OCI-LY7 (cell line): ENCODE results near the gene LRRC52. TPM values are rescaled to one million over a fixed set of nuclear protein-coding genes. Genes with fewer than 3 reads are reported as not detected.
"Not testable (repeated sequence)": the region's sequence is repeated elsewhere in the genome, so short reads cannot be mapped to it uniquely, and the experiment has no call there.

ENCODE experiments used
- BruUV-seq: library from RNA; stranded (reverse); fragments of 400-500 nt; replicated peaks from 2 replicates; lab custom pipeline; 2021; lab: Mats Ljungman, UMichigan
- CTCF ChIA-PET: fragments of 300-600 bp; sonication (Branson Sonifier 250); formaldehyde crosslinking; loops from one replicate; lab custom pipeline; 2022; ENCODE audit warnings: antibody characterized with exemption; ENCODE audit not compliant: unreplicated experiment; lab: Charles Lee
- POLR2A ChIA-PET: fragments of 300-600 bp; sonication (Branson Sonifier 250); formaldehyde crosslinking; loops from one replicate; lab custom pipeline; 2022; ENCODE audit warnings: antibody characterized with exemption; lab: Charles Lee
- DNase-seq: peaks from one replicate; pipeline ENCODE4 v3.0.0-alpha.2; 2015; ENCODE audit warnings: low spot score
- H2AFZ ChIP-seq: fragments of 200-600 bp; sonication (generic), shearing (Covaris generic); 2 replicates; pipeline ENCODE4 v1.6.1; 2014; ENCODE audit warnings: mild to moderate bottlenecking, antibody characterized with exemption, low read length, moderate library complexity
- H3K27ac ChIP-seq: fragments of 200-600 bp; sonication (generic); 2 replicates; pipeline ENCODE4 v1.5.1; 2014; ENCODE audit warnings: mixed run types, low read depth, mild to moderate bottlenecking, moderate library complexity, low read length, inconsistent platforms; ENCODE audit not compliant: poor library complexity, severe bottlenecking
- H3K36me3 ChIP-seq: fragments of 200-600 bp; sonication (generic); 2 replicates; pipeline ENCODE4 v1.6.1; 2014; ENCODE audit warnings: mild to moderate bottlenecking, antibody characterized with exemption, low read length, moderate library complexity, mixed read lengths; ENCODE audit not compliant: insufficient read depth
- H3K4me1 ChIP-seq: fragments of 200-600 bp; sonication (generic); 2 replicates; pipeline ENCODE4 v1.5.1; 2014; ENCODE audit warnings: mild to moderate bottlenecking, low read length; ENCODE audit not compliant: insufficient read depth, poor library complexity, severe bottlenecking
- H3K4me2 ChIP-seq: fragments of 200-600 bp; sonication (generic); 2 replicates; pipeline ENCODE4 v1.6.1; 2014; ENCODE audit warnings: mild to moderate bottlenecking, low read length
- H3K4me3 ChIP-seq: fragments of 200-600 bp; sonication (generic); 2 replicates; pipeline ENCODE4 v1.5.1; 2014; ENCODE audit warnings: mild to moderate bottlenecking, low read depth, low read length; ENCODE audit not compliant: poor library complexity, severe bottlenecking
- H3K79me2 ChIP-seq: fragments of 200-600 bp; sonication (generic); 2 replicates; pipeline ENCODE4 v1.6.1; 2016; ENCODE audit warnings: low read depth, mild to moderate bottlenecking, low read length, moderate library complexity, mixed read lengths; ENCODE audit not compliant: insufficient read depth
- H3K9me2 ChIP-seq: fragments of 200-600 bp; sonication (generic); 2 replicates; pipeline ENCODE4 v1.6.1; 2016; ENCODE audit warnings: mild to moderate bottlenecking, low read length, mixed read lengths; ENCODE audit not compliant: insufficient read depth
- H3K9me3 ChIP-seq: fragments of 200-600 bp; sonication (generic); 2 replicates; pipeline ENCODE4 v1.6.1; 2014; ENCODE audit warnings: mild to moderate bottlenecking, mixed run types, low read length, mixed read lengths
- H4K20me1 ChIP-seq: fragments of 200-600 bp; sonication (generic); 2 replicates; pipeline ENCODE4 v1.6.1; 2014; ENCODE audit warnings: mild to moderate bottlenecking, antibody characterized with exemption, low read length, moderate library complexity, mixed read lengths; ENCODE audit not compliant: insufficient read depth
- CTCF ChIP-seq: fragments of 200-600 bp; sonication (generic); conservative IDR thresholded peaks from 2 replicates; pipeline ENCODE4 v1.5.1; 2014; ENCODE audit warnings: mild to moderate bottlenecking, antibody characterized with exemption, low read length, moderate library complexity, mixed read lengths
- EZH2phosphoT487 ChIP-seq: fragments of 200-600 bp; sonication (generic); IDR thresholded peaks from 2 replicates; pipeline ENCODE4 v1.6.1; 2018; ENCODE audit warnings: low read depth, borderline replicate concordance, mild to moderate bottlenecking, mixed run types, antibody characterized with exemption, low read length, moderate library complexity, mixed read lengths
- intact Hi-C: fragments of 100-400 bp; cut with micrococcal nuclease; formaldehyde crosslinking; loops from one replicate; pipeline ENCODE4 v1.10.0; 2022; ENCODE audit not compliant: unreplicated experiment
- total RNA-seq, 2 experiments: library from RNA; depleted of rRNA in 1 of 2; stranded (reverse); fragments of >200 nt in 1 of 2; shearing (Covaris generic) in 1 of 2; gene quantifications; 2 replicates each; pipeline ENCODE4 v1.2.3, GENCODE V29; 2014 to 2022

The LRRC52 gene
- total RNA-seq, 2 experiments from 2014 or later, result not detected

- intact Hi-C loops, result no loop called here
- POLR2A ChIA-PET, result no interaction called here
Observed at GRCh38 chr1:165605246-165605645, 61.4 kb downstream of the LRRC52 start.

GRCh38 chr1:165606676-165607075, 62.9 kb downstream of the LRRC52 start:
- H3K79me2 ChIP-seq, DNase-seq, H3K9me2 ChIP-seq, H3K36me3 ChIP-seq, intact Hi-C loops, H3K4me3 ChIP-seq, H3K9me3 ChIP-seq, BruUV-seq, H3K4me2 ChIP-seq, H2AFZ ChIP-seq, CTCF ChIA-PET, H4K20me1 ChIP-seq, POLR2A ChIA-PET, H3K27ac ChIP-seq: not testable (repeated sequence)
- H3K4me1 ChIP-seq, result peaks cover 24% of the 10 kb centered on the region

More at GRCh38 chr1:165605246-165605645, 61.4 kb downstream of the LRRC52 start:
- CTCF ChIA-PET, result no interaction called here
- DNase-seq, result no peak
- no TSS peak for BruUV-seq
- Histone ChIP-seq H4K20me1 (no peaks in the 10 kb centered on the region), H3K9me3 (no peaks in the 10 kb centered on the region), H3K36me3 (no peaks in the 10 kb centered on the region), H3K27ac (no peak overlapping the region), H3K4me1 (peaks cover 15% of the 10 kb centered on the region), H3K4me2 (no peak overlapping the region), H3K4me3 (no peak overlapping the region), H3K79me2 (no peaks in the 10 kb centered on the region), H2AFZ (no peak overlapping the region), H3K9me2 (no peaks in the 10 kb centered on the region)
- no peak for TF ChIP-seq CTCF
- TF ChIP-seq EZH2phosphoT487, result no peak

- BruUV-seq, result no TSS peak
- POLR2A ChIA-PET, result interaction anchor here (0.7 to 3.8 kb wide), 9 partner anchors 9 to 273 kb away, joined by 3 to 22 read pairs (median 5); partner anchors contain the start of genes ALDH9A1 and MGST3
- no peak overlapping the region for H3K4me3 ChIP-seq
- H3K9me3 ChIP-seq, result peaks cover 4% of the 10 kb centered on the region; the same call in 1 of the 2 replicates
- TF ChIP-seq EZH2phosphoT487 (no peak), CTCF (no peak)
- H3K36me3 ChIP-seq, result no peaks in the 10 kb centered on the region
- H3K27ac ChIP-seq, result no peak overlapping the region
- H4K20me1 ChIP-seq, result no peaks in the 10 kb centered on the region
- no peaks in the 10 kb centered on the region for H3K9me2 ChIP-seq
- intact Hi-C loops, result no loop called here
- peak overlapping the region; percentile 48; the same call in 1 of the 2 replicates for H2AFZ ChIP-seq
- DNase-seq, result peak; percentile 11
- H3K79me2 ChIP-seq, result no peaks in the 10 kb centered on the region
- peaks cover 28% of the 10 kb centered on the region for H3K4me1 ChIP-seq
- CTCF ChIA-PET, result interaction anchor here (0.5 kb wide), 1 partner anchor 195 kb away, joined by 3 read pairs; no protein-coding TSS in a partner anchor
- peak overlapping the region; percentile 41 for H3K4me2 ChIP-seq
Observed at GRCh38 chr1:165610866-165611265, 67.1 kb downstream of the LRRC52 start.
